CD4-positive, alpha-beta T cell treated with Interleukin-15 for 4 hours (primary cell): Measurements from ENCODE around the gene LRIG1.

Source experiments
- DNase-seq: peaks from one replicate; pipeline ENCODE4 v3.0.0-alpha.2; 2020; ENCODE audit warnings: low spot score

Gene LRIG1

DNA sequence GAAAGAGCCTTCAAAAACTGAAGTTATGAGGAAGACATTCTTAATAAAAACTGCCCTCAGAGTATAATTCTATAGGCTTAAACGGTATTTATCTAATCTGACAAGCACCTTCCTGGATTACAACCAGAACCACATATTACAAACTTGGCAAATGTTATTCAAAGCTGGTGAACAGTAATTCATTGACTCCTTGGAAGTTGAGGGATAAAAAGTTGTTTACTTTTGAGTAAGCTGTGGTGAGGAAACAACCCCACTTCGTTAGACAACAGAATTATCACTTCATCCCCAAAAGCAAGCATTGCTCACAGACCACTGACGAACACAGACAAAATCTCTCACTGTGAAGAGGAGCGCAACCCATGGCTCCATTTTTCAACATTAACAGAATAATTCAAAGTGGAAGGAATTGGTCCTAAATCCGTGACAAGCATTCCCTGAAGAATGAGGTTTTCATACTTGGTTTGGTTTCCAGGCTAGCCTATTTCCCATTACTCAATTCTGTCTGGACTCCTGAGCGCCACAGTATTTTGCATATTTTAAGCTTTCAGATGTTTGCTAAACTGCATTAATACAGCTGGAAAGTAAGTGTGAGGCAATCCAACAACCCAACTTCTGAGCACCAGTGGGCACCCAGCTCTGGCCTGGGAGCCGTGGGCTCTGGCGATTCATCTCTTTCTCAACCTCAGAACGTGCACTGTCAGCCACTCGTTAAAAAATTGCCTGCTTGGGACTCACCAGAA lies 32.7 kb downstream of the LRIG1 start:
- no peak for DNase-seq

DNA sequence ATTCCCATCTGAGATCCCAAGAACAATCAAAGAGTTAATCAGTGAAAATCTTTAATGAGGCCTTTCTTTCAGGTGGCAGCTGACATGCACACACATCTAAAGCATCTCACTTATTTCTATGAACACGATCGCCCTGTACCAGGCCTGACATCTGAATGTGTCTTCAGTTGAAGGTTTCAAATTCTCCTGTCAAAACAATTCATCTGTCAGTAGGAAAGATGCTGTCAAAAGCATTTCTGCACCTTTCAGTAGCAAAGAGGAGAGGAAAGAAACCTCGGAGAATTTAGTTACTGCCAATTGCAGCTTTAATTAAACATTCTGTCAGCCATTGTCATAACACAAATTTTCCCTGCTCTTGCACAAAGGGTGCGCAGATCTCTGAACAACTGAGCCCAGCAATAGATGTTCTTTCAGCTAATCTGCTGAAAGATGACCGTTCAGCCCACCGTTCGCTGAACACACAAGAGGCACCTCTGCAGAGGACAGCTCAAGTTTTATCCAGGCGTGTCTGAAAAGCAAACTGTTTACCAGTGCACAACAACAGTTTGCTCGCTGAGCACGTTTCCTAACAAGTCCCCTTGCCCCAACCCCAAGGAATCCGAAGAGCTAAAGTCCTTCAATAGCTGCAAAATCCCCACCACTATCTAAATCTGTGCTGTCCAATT lies 34.1 kb downstream of the LRIG1 start:
- no peak for DNase-seq

DNA sequence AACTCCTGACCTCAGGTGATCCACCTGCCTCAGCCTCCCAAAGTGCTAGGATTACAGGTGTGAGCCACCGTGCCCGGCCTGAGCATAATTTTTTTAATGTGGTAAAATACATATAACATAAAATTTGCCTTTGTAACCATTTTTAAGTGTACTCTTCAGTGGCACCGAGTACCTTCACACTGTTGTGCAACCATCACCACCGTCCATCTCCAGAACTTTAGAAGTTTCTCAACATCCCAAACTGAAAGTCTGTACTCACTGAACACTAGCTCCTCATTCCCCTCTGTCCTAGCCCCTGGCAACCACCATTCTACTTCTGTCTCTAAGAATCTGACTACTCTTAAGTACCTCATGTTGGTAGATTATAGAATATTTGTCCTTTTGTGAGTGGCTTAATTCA lies 35.2 kb downstream of the LRIG1 start:
- DNase-seq: no peak

DNA sequence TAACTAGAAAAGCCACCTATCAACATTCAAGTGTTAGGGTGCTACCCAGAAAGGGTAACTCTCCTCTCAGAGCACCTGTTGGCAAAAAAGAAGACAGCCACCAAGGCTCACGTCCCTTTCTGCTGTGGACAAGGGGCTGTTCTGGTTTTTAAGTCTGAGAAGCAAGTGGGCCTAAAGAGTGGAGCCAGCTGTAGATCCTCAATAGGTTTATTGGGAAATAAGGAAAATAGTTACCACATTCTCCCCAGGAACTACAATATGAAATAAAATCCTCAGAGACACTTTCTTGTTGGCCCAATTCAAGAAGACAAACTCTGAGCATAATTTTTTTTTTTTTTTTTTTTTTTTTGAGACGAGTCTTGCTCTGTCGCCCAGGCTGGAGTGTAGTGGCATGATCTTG lies 35.8 kb downstream of the LRIG1 start:
- no peak for DNase-seq

DNA sequence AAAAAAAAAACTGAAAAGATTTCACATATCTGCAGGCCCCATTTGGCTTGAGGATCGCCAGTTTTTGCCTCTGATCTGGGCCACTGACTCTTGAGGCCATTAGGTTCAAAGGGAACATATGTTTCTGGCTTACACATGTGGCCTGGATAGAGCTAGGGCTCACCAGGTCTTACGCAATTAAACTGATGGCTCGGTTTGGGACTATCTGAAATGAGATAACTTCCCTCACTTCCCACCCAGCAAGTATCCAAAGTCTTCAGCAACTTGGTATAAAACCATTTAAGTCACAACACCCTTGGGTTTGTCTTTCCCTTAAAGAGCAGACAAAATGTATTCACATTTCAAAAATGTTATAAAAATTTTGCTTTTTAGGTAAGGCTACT lies 36.3 kb downstream of the LRIG1 start:
- DNase-seq: no peak

DNA sequence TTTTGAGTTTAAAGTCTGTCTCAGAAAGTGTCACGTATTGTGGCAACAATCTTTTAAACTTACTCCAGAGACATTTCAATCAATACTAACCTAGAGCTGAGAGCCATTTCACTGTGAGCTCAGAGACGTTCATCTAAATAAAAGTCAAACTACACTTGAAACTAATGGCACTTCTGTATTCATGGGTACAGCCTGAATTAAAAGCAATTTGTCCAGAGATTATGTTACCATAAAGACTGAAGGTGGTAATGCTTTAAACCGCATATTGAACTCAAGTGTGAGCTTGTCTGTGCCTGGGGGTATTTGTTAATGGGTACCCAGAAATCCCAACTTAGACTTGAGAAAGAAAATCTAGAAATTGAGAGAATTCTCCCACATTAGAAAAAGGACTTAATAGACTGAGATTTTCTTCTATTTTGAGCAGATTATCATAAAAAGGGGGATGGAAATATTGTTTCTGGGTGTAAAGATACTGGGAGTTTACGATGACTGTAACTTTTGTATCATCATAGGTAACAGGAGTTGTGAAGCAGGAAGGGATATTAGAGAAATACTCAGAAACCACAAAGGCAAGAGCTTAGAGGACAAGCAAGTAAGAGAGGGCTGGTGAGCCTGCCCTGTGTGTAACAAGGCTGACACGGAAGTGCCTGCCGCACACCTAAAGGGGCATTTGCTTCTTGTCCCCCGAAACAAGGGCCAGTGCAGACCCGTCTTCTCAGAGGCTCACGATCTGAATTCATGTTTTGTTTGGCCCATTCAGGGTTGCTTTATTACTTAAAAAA lies 36.9 kb downstream of the LRIG1 start:
- DNase-seq: no peak

DNA sequence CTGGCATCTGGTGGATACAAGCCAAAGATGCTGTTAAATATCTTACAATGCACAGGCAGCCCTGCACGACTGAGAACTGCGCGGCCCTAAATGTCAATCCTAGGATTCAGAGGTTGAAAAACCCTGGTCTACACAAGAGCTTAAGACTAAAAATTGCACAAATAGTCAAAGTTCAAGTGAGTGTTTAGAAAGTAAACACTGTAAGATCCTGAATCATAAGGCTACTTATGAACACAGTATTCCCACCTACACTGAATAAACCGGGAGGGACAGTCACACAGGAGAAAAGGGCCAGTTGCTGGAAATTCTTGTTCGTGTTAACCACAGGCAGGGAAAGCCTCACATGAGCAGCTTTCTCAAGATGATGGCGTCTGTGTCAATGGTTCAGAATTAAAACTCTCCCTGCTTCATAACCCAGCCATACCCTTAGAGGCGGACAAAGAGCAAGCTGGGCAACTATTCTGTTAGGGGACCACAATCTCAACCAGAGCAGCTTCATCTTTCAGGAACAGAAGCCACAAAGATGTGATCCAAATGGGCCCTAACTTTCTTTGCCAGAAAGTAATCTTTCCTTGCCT lies 37.7 kb downstream of the LRIG1 start:
- no peak for DNase-seq

DNA sequence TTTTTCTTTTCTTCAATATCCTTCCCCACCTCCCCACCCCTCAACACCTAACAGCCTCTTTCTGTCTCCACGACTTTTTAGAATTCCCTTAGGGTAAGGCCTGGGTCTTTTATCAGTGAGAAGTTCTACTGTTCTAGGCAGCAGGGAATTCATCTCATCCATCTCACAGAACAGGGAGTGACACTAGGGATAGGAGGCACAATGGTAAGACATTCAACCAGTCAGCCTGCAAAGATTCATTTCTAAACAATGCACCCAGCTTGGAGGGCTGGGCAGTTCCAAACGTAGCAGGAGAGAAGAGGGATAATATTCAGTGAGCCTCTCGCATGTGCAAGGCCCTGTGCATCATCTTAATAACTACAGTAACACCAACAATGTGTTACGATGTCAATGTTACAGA lies 43.6 kb downstream of the LRIG1 start:
- DNase-seq: no peak

DNA sequence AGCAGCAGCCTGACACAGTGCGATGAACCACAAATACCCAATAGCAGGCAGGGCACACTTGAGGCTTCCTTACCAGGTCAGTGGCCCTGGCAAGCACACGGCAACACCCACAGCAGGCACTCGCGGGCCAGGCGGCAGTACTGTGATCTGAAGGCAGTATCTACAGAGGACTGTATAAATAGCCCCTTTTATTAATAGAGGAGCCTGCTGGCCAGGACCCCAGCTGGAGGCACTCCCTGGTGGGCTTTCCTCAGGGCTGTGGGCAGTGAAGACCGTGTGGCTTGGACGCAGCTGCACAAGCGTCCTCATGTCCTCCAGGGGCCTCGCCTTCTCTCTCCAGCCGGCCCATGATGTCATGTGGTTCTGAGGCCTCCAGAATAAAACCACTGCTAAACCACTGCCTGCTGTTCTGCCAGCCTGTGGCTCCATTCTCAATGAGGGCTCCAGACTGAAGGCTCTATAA lies 44.1 kb downstream of the LRIG1 start:
- no peak for DNase-seq

DNA sequence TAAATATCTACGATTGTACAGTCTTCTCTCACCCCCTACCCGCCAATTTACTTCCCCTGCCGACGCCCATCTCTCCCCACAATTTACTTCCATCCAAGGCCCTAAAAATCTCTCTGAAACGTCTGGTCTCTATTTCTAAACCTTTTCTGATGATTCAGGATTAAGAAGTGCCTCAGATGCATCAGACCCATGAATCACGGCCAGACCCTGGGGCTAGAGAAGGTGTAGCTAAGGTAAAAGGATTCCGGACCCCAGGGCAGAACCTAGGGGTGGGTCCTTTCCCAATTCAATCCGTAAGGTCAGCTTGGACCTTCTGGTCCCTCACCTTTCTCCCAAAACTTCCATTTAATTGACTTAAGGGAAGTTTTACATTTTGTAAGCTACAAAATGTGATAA lies 46.4 kb downstream of the LRIG1 start:
- DNase-seq: no peak

DNA sequence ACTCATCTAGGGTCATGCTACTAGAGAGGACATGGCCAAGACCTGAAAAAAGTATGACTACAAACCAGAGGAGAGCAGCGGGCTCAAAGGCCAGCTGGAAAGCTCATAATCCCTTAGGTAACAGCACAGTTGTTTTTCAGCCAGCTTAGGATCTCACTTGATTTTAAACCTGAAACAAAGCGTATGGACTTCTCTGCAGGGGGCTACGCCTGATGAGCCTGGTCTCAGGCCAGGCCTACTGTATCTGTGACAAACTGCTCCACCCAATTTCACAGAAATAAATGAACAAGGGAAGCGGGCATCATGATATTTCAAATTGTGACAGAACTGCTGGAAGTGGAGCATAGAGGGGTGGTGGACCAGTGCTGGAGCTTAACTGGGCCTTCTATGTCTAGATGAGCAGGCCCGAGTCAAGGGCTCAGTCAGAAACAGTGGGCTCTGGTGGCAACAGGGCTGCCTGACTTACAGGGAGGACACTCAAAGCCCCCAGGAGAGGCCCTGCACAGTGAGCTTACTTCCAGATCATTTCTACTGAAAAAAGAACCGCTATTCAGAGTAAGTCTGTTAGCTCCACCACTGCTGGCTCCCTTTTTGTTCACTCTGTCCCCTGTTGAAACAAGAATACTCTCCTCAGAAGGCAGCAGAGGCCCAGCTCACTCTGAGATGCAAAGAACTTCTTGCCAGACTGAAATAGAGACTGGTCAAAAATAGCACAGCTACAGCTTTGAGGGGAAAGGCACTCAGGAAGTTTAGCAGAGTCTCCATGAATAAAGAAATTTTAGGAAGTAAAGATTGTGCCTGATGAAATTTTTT lies 47.0 kb downstream of the LRIG1 start:
- no peak for DNase-seq

DNA sequence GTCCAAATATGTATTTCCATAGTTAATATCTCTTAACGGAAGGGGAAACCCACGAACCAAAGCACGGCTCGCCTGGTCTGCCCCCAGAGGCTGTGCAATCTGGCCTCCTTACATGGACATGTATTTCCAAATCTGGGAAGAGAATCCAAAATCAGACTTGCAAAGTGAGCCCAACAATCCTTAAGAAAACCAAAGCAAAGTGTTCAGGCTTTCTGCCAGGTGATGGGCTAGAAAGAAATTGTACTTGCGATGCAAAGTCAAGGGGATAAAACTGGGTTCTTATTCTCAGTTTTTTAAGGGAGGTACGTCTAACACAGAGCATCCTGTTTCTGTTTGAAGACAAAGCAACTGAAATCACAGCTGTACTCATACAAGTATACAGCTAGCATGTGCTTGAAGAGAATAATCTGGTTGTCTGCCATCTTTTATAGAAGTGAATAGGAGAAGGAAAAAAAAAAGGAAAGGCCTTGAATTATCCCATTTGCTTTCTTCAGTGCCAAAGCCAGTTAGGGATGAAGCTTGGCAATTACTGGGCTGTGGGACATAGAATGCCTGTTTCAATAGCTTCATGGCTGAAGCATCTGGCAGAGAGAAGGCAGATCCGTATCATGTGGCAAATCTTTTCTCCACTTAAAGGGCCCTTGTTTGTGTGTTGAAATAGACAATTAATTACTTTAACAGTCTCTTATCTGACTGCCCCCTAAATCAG lies 48.4 kb downstream of the LRIG1 start:
- DNase-seq: no peak

DNA sequence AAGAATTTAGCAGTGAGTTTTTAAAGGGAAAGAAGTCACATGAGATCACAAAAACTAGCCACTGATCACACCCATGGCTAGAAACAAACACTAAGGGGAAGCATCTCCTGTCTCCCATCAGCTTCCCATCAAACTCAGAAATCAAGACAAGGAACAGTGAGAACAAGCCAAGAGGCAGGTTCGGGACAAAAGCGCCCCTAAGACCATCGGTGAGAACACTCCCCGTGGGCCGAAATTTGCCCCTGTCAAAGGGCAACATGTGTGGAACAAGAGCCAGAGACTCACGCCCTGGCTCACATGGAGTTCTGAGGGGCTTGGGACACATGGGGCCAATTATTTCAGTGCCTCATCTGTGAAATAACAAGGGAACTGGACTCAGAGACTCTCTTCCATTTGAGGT lies 49.1 kb downstream of the LRIG1 start:
- no peak for DNase-seq

DNA sequence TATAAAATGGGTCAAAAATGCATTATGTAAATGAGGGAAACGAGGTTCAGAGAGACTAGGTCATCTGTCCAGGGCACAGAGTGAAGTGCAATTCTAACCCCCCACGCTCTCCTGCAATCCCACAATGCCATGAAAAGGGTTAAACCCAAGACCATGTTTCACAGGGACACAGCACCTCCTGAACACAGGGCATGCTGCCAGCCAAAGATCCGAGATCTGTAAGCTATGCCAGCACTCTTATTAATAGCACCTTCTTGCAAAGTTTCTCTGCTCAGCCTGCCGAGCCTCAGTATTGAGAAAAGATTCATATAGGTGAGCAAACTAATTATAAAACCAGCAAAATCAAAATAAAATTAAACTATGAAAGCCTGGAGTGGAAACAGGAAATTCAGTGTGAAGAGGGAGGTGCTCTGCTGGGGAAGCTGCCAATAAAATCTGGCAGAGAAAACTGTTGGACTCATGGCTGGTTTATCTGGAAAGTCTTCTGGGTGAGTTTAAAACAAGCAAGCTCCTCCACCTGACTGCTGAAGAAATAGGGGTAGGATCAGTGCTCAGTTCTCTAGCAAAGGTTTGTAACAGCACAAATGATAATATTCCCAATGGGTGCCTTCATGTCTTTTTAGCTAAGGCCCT lies 50.3 kb downstream of the LRIG1 start:
- no peak for DNase-seq

DNA sequence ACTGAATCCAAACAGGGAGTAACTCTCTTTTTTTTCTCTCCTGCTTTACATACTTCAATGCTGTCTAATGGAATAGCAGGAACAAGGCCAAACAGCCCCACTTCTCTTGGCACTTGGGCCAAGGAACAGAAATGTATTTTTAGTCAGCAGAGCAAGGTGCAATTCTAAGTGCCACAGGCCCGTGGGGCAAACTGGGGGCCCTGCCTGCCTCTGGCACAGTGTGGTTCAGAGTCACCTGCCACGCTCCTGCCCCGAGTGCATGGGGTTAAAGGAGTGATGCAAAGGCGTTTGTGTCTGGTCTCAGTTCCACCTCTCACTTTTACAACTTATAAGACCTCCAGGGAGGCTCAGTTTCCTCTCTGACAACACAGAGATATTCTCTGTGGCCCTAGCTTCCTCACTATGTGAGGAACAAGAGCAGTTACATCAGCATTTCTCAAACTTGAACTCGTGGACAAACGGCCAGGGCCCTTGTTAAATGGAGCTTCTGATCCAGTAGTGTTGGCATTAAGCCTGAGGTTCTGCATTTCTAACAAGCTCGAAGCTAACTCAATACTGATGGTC lies 51.3 kb downstream of the LRIG1 start:
- DNase-seq: no peak

DNA sequence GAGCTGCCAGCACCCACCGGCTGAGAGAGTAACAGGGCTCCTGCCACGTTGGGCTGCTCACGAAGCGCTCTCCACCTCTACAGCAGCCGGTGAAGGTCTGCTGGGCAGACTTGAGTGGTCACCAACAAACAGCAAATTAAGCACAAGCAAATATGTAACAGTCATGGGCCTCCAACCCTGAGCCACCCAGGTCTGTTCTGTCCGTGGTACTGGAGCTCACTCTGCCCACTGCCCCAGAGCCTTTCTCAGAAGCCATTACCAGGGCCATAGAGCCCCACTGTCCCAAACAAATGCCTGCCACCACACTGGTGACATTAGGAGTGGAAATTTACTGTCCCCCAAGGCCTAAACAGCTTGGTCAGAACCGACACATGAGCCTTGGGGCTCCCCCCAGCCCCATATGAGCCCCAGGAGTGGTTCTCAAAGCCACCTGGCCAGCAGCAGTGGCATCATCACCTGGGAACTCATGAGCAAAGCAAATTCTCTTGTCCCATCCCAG lies 56.6 kb downstream of the LRIG1 start:
- no peak for DNase-seq

DNA sequence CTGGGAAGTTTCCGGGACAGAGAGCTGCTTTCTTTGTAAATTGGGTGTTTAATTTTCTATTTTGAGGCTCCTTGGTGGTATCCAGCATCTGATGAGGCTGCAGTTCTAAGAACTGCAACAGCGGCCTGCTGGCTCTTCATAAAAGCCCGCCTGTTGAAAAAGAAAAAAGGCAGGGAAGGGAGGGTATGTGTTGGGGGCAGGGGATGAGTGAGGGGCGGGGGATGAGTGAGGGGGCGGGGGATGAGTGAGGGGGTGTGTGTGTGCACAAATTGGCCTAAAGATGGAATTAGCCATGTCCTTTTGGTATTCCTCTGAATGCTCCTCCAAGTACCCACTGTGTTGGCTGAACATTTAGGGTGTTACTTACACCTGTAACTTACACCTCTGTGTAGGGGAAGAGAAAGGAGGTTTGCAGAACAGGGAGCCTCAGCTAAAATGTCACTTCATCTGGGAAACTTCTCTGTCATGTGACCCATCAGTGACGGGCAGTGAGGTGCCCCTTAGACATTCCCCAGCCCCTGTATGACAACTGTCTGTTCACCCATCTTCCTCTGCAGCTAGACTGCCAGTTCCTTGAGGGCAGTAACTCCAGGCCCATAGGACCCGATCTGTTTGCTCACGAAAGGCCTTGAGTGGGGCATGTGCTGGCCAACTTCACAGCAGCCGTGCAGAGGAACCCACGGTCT lies 57.6 kb downstream of the LRIG1 start:
- no peak for DNase-seq

DNA sequence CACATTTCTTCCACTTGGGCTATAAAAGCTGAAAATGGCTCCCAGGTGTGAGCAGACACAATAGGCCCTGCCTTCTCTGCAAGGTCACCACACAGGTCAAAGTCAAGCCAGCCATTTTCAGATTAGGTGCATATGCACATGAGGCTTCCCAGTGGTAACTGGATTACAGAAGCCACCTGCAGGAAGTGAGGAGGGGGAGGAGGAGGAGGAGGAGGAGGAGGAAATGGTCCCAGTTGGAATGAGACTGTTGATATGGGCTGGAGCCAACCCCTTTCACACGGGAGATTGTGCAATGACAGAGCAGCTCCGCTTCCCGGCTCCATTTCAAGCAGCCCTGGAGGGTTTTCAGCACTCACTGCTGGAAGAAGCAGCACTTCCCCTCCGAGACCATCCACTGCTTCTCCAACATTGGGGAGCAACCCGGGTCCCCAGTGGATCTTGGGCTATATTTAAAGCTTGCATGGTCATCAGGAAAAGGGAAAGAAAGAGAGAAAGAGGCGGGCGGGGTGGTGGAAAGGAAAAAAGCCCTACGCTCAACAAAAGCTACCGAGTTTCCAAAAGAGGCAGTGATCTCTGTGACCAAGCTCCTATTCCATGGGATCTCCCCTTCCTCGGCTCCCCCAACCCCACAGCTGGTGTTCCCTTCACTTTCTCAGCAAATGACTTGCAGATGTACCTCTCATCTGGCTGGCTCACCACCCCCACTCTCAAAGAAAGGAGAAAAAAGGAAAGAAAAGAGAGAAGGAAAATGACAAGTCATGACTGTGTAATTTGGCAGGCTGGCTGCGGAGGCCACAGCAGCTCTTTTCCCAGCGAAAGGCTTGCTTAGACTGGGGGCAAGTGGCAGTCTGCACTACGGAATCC lies 58.3 kb downstream of the LRIG1 start:
- no peak for DNase-seq

DNA sequence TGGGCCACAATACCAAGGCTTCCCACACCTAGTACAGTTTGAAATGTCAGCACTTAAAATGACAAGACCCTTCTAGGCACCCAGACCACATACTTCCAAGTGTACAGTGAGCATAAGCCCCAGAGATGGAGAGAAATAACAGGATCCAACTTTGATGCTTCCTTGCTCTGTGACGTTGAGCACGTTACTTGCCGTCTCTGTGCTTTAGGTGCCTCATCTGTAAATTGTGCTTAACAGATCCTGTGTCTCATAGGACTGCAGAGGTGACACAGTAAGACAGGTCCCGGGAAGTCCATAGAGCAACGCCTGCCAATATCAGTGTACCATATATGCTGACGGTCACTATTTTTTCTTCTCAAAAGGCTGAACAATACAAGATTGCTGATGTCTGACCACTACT lies 59.1 kb downstream of the LRIG1 start:
- no peak for DNase-seq
